Immature natural killer cell (primary cell): ENCODE results near the gene CDADC1. TPM values are rescaled to one million over a fixed set of nuclear protein-coding genes. Genes with fewer than 3 reads are reported as not detected.
A peak's percentile ranks its signal among the peaks of the same experiment; 100 is the strongest.
"Not testable (repeated sequence)": the region's sequence is repeated elsewhere in the genome, so short reads cannot be mapped to it uniquely, and the experiment has no call there.

Source experiments
- DNase-seq, 3 donors: peaks; one replicate each; pipeline ENCODE4 v3.0.0; 2022; ENCODE audit warnings: mixed read lengths in 1 of 3
- H3K27ac Mint-ChIP-seq, 6 donors: one replicate each; pipeline ENCODE4 v1.8.0; 2020; ENCODE audit warnings: mixed read lengths in 6 of 6, mild to moderate bottlenecking in 5 of 6, inconsistent platforms in 4 of 6, moderate library complexity in 3 of 6
- H3K27me3 Mint-ChIP-seq, 3 donors: one replicate each; pipeline ENCODE4 v1.8.0; 2020 to 2021; ENCODE audit warnings: low read depth in 3 of 3, mild to moderate bottlenecking in 3 of 3, mixed read lengths in 3 of 3, moderate library complexity in 3 of 3, inconsistent platforms in 1 of 3
- H3K36me3 Mint-ChIP-seq, 3 donors: one replicate each; pipeline ENCODE4 v1.8.0; 2020; ENCODE audit warnings: mixed read lengths in 3 of 3, inconsistent platforms in 2 of 3, mild to moderate bottlenecking in 2 of 3
- H3K4me1 Mint-ChIP-seq, 2 donors: one replicate each; pipeline ENCODE4 v1.8.0; 2020; ENCODE audit warnings: inconsistent platforms in 2 of 2, mild to moderate bottlenecking in 2 of 2, mixed read lengths in 2 of 2, moderate library complexity in 1 of 2
- H3K4me3 Mint-ChIP-seq, 5 donors: one replicate each; pipeline ENCODE4 v1.8.0; 2020; ENCODE audit warnings: mild to moderate bottlenecking in 5 of 5, mixed read lengths in 5 of 5, inconsistent platforms in 3 of 5, moderate library complexity in 3 of 5
- H3K9me3 Mint-ChIP-seq, 6 donors: one replicate each; pipeline ENCODE4 v1.8.0; 2020; ENCODE audit warnings: mild to moderate bottlenecking in 6 of 6, mixed read lengths in 6 of 6, inconsistent platforms in 4 of 6, moderate library complexity in 3 of 6
- polyA plus RNA-seq, 3 donors: library from polyadenylated mRNA; unstranded; fragments of 300-500 nt; fragmentation: Illumina TruSeq; gene quantifications; one replicate each; pipeline ENCODE4 v1.2.3, GENCODE V29; 2021

CDADC1 gene
- polyA plus RNA-seq, 3 donors from 2014 or later, result 11.2 to 17.9 (median 13.0) TPM

GRCh38 chr13:49287995-49288394 is 40.3 kb downstream of the CDADC1 start:
- H3K4me1 Mint-ChIP-seq, result peaks cover 4 to 16% of the 10 kb centered on the region in 2 donors
- H3K27ac Mint-ChIP-seq, result no peak overlapping the region
- no peak for DNase-seq
- peaks cover 19 to 26% (median 20%) of the 10 kb centered on the region in 3 donors for H3K36me3 Mint-ChIP-seq
- no peak overlapping the region for H3K4me3 Mint-ChIP-seq
- H3K9me3 Mint-ChIP-seq, result no peaks in the 10 kb centered on the region
- H3K27me3 Mint-ChIP-seq, result no peaks in the 10 kb centered on the region

- H3K27me3 Mint-ChIP-seq, result no peaks in the 10 kb centered on the region
- peaks cover 19 to 31% (median 24%) of the 10 kb centered on the region in 3 donors for H3K36me3 Mint-ChIP-seq
- no peak overlapping the region for H3K27ac Mint-ChIP-seq
- no peaks in the 10 kb centered on the region for H3K9me3 Mint-ChIP-seq
- peaks cover 4 to 19% of the 10 kb centered on the region in 2 donors for H3K4me1 Mint-ChIP-seq
- no peak for DNase-seq
- no peak overlapping the region for H3K4me3 Mint-ChIP-seq
Measured at GRCh38 chr13:49288458-49288857, 40.7 kb downstream of the CDADC1 start.

- H3K4me1 Mint-ChIP-seq, result peaks cover 4 to 19% of the 10 kb centered on the region in 2 donors
- no peaks in the 10 kb centered on the region for H3K27me3 Mint-ChIP-seq
- DNase-seq, result no peak
- peak overlapping the region in 4 of 5 donors; percentile 9 to 38 (median 25) for H3K4me3 Mint-ChIP-seq
- H3K9me3 Mint-ChIP-seq, result no peaks in the 10 kb centered on the region
- peaks cover 13 to 30% (median 26%) of the 10 kb centered on the region in 3 donors for H3K36me3 Mint-ChIP-seq
- peak overlapping the region in 3 of 6 donors; percentile 33 to 71 (median 64) for H3K27ac Mint-ChIP-seq
Measured at GRCh38 chr13:49292742-49293486, 45.2 kb downstream of the CDADC1 start.

- not testable (repeated sequence) for H3K27me3 Mint-ChIP-seq, DNase-seq, H3K9me3 Mint-ChIP-seq, H3K27ac Mint-ChIP-seq, H3K4me3 Mint-ChIP-seq
- Mint-ChIP-seq H3K4me1 (peaks cover 4 to 19% of the 10 kb centered on the region in 2 donors), H3K36me3 (peaks cover 5 to 27% (median 19%) of the 10 kb centered on the region in 3 donors)
Measured at GRCh38 chr13:49294723-49295122, 47.0 kb downstream of the CDADC1 start.

GRCh38 chr13:49295244-49295643 is 47.5 kb downstream of the CDADC1 start:
- H3K36me3 Mint-ChIP-seq, result peaks cover 5 to 27% (median 16%) of the 10 kb centered on the region in 3 donors
- DNase-seq, result no peak
- no peaks in the 10 kb centered on the region for H3K9me3 Mint-ChIP-seq
- peaks cover 4 to 19% of the 10 kb centered on the region in 2 donors for H3K4me1 Mint-ChIP-seq
- H3K27me3 Mint-ChIP-seq, result no peaks in the 10 kb centered on the region
- H3K4me3 Mint-ChIP-seq, result no peak overlapping the region
- no peak overlapping the region for H3K27ac Mint-ChIP-seq

GRCh38 chr13:49296659-49297058 is 48.9 kb downstream of the CDADC1 start:
- peaks cover 5 to 27% (median 14%) of the 10 kb centered on the region in 3 donors for H3K36me3 Mint-ChIP-seq
- no peak overlapping the region for H3K4me3 Mint-ChIP-seq
- H3K4me1 Mint-ChIP-seq, result peaks cover 8 to 24% of the 10 kb centered on the region in 2 donors
- H3K27me3 Mint-ChIP-seq, result peaks cover 0 to 2% (median 0%) of the 10 kb centered on the region in 3 donors
- H3K27ac Mint-ChIP-seq, result no peak overlapping the region
- DNase-seq, result no peak
- no peaks in the 10 kb centered on the region for H3K9me3 Mint-ChIP-seq

- H3K4me3 Mint-ChIP-seq, result no peak overlapping the region
- H3K27ac Mint-ChIP-seq, result no peak overlapping the region
- no peaks in the 10 kb centered on the region for H3K9me3 Mint-ChIP-seq
- H3K4me1 Mint-ChIP-seq, result peaks cover 6 to 18% of the 10 kb centered on the region in 2 donors
- peaks cover 0 to 2% (median 1%) of the 10 kb centered on the region in 3 donors for H3K27me3 Mint-ChIP-seq
- no peak for DNase-seq
- peaks cover 5 to 27% (median 14%) of the 10 kb centered on the region in 3 donors for H3K36me3 Mint-ChIP-seq
Measured at GRCh38 chr13:49297338-49297737, 49.6 kb downstream of the CDADC1 start.

GRCh38 chr13:49298416-49298815 is 50.7 kb downstream of the CDADC1 start:
- Mint-ChIP-seq H3K27ac (no peak overlapping the region), H3K4me1 (peaks cover 6 to 8% of the 10 kb centered on the region in 2 donors), H3K27me3 (peaks cover 0 to 5% (median 2%) of the 10 kb centered on the region in 3 donors), H3K4me3 (no peak overlapping the region), H3K36me3 (peaks cover 5 to 16% (median 6%) of the 10 kb centered on the region in 3 donors), H3K9me3 (no peaks in the 10 kb centered on the region)
- DNase-seq, result no peak

- Mint-ChIP-seq H3K9me3 (no peaks in the 10 kb centered on the region), H3K27me3 (peaks cover 0 to 5% (median 2%) of the 10 kb centered on the region in 3 donors), H3K4me3 (no peak overlapping the region), H3K4me1 (peaks cover 6 to 8% of the 10 kb centered on the region in 2 donors), H3K36me3 (peaks cover 5 to 12% (median 6%) of the 10 kb centered on the region in 3 donors), H3K27ac (no peak overlapping the region)
- no peak for DNase-seq
Measured at GRCh38 chr13:49298903-49299605, 51.3 kb downstream of the CDADC1 start.

GRCh38 chr13:49300276-49300675 is 52.6 kb downstream of the CDADC1 start:
- peaks cover 5 to 7% (median 6%) of the 10 kb centered on the region in 3 donors for H3K36me3 Mint-ChIP-seq
- DNase-seq, result no peak
- no peaks in the 10 kb centered on the region for H3K9me3 Mint-ChIP-seq
- peaks cover 0 to 5% (median 2%) of the 10 kb centered on the region in 3 donors for H3K27me3 Mint-ChIP-seq
- peaks cover 6 to 8% of the 10 kb centered on the region in 2 donors for H3K4me1 Mint-ChIP-seq
- H3K27ac Mint-ChIP-seq, result no peak overlapping the region
- H3K4me3 Mint-ChIP-seq, result no peak overlapping the region

- H3K4me1 Mint-ChIP-seq, result peaks cover 6 to 8% of the 10 kb centered on the region in 2 donors
- DNase-seq, result peak; percentile 68 to 75 (median 69)
- H3K27me3 Mint-ChIP-seq, result peaks cover 0 to 5% (median 2%) of the 10 kb centered on the region in 3 donors
- H3K36me3 Mint-ChIP-seq, result peaks cover 0 to 4% (median 0%) of the 10 kb centered on the region in 3 donors
- H3K4me3 Mint-ChIP-seq, result peak overlapping the region; percentile 71 to 85 (median 80)
- no peaks in the 10 kb centered on the region for H3K9me3 Mint-ChIP-seq
- H3K27ac Mint-ChIP-seq, result peak overlapping the region; percentile 31 to 73 (median 60)
Measured at GRCh38 chr13:49300739-49301589, 53.2 kb downstream of the CDADC1 start.

- Mint-ChIP-seq H3K27ac (no peak overlapping the region), H3K27me3 (peaks cover 0 to 5% (median 2%) of the 10 kb centered on the region in 3 donors), H3K9me3 (no peaks in the 10 kb centered on the region)
Measured at GRCh38 chr13:49302222-49302621, 54.5 kb downstream of the CDADC1 start.

GRCh38 chr13:49302817-49303216 is 55.1 kb downstream of the CDADC1 start:
- DNase-seq, result no peak
- H3K27ac Mint-ChIP-seq, result no peak overlapping the region
- no peaks in the 10 kb centered on the region for H3K9me3 Mint-ChIP-seq
- H3K4me3 Mint-ChIP-seq, result no peak overlapping the region
- H3K4me1 Mint-ChIP-seq, result peaks cover 6 to 8% of the 10 kb centered on the region in 2 donors
- H3K36me3 Mint-ChIP-seq, result peaks cover 0 to 5% (median 4%) of the 10 kb centered on the region in 3 donors
- peaks cover 0 to 5% (median 2%) of the 10 kb centered on the region in 3 donors for H3K27me3 Mint-ChIP-seq

More at GRCh38 chr13:49302222-49302621, 54.5 kb downstream of the CDADC1 start:
- Mint-ChIP-seq H3K36me3 (peaks cover 0 to 4% (median 0%) of the 10 kb centered on the region in 3 donors), H3K4me1 (peaks cover 6 to 8% of the 10 kb centered on the region in 2 donors), H3K4me3 (peak overlapping the region in 2 of 5 donors; percentile 15 to 60)
- no peak for DNase-seq
